ENCODE results near the gene DEGS1.

GRCh38 chr1:224173523-224173922, 9.5 kb upstream of the DEGS1 start:
- TF ChIP-seq CTCF (IDR thresholded peaks at IDR 0.05 in 8 of 11, conservative IDR thresholded peaks at IDR 0.05 in 3 of 11) (no peak), POLR2AphosphoS5 (IDR thresholded peaks at IDR 0.05) (no peak)

Measured in spleen (tissue), 7 donors.